Tibial artery (tissue), 4 donors: Measurements from ENCODE around the gene SCMH1.

Experiments
- DNase-seq, 2 donors: peaks; one replicate each; pipeline ENCODE4 v3.0.0-alpha.2; 2019
- H3K27ac ChIP-seq, 2 donors: fragments of 200-600 bp; sonication (generic) in 1 of 2; 1 replicate in 1 of 2; 2 replicates in 1 of 2; pipeline ENCODE4 v1.5.1; 2018 to 2019; ENCODE audit warnings: mild to moderate bottlenecking in 1 of 2
- H3K27me3 ChIP-seq, 2 donors: fragments of 200-600 bp; sonication (generic) in 1 of 2; one replicate each; pipeline versions ENCODE4 v1.5.1 to v1.6.0; 2016 to 2019
- H3K36me3 ChIP-seq, 3 donors: fragments of 200-600 bp; sonication (generic) in 2 of 3; one replicate each; pipeline ENCODE4 v1.5.1; 2016 to 2019; ENCODE audit warnings: mild to moderate bottlenecking in 2 of 3
- H3K4me1 ChIP-seq, 4 donors: fragments of 200-600 bp; sonication (generic) in 2 of 4; 1 replicate in 3 of 4; 2 replicates in 1 of 4; pipeline ENCODE4 v1.5.1; 2016 to 2019
- H3K4me3 ChIP-seq, 2 donors: fragments of 200-600 bp; sonication (generic) in 1 of 2; 1 replicate in 1 of 2; 2 replicates in 1 of 2; pipeline ENCODE4 v1.5.1; 2018 to 2019; ENCODE audit warnings: mild to moderate bottlenecking in 2 of 2
- H3K9me3 ChIP-seq, 3 donors: fragments of 200-600 bp; sonication (generic) in 1 of 3; one replicate each; pipeline ENCODE4 v1.5.1; 2016 to 2019
- CTCF ChIP-seq, 2 experiments: fragments of 200-600 bp in 1 of 2; fragments of 450-650 bp in 1 of 2; IDR thresholded peaks; one replicate each; pipeline ENCODE4 v1.5.1; 2017 to 2019; ENCODE audit warnings: antibody characterized with exemption in 2 of 2, mild to moderate bottlenecking in 1 of 2, moderate library complexity in 1 of 2
- intact Hi-C: fragments of 100-400 bp; cut with DNase I; formaldehyde crosslinking; loops from one replicate; pipeline ENCODE4 v1.15.0; 2023; ENCODE audit warnings: low total_unique reads

Gene SCMH1

GRCh38 chr1:40987439-40988276 lies 254.4 kb downstream of the SCMH1 start:
- TF ChIP-seq CTCF (IDR thresholded peaks at IDR 0.05): no peak
- H3K9me3 ChIP-seq: no peaks in the 10 kb centered on the region
- no peak overlapping the region for H3K4me3 ChIP-seq
- no peak for DNase-seq
- peaks cover 61 to 78% (median 63%) of the 10 kb centered on the region in 3 donors for H3K36me3 ChIP-seq
- peak overlapping the region; percentile 6 to 91 for H3K27ac ChIP-seq
- H3K27me3 ChIP-seq: no peaks in the 10 kb centered on the region
- intact Hi-C loops: no loop called here
- peaks cover 0 to 53% (median 32%) of the 10 kb centered on the region in 4 donors for H3K4me1 ChIP-seq

GRCh38 chr1:40986956-40987355 lies 255.2 kb downstream of the SCMH1 start:
- peaks cover 56 to 71% (median 57%) of the 10 kb centered on the region in 3 donors for H3K36me3 ChIP-seq
- intact Hi-C loops: no loop called here
- no peaks in the 10 kb centered on the region for H3K9me3 ChIP-seq
- H3K4me1 ChIP-seq: peaks cover 0 to 60% (median 36%) of the 10 kb centered on the region in 4 donors
- H3K4me3 ChIP-seq: no peak overlapping the region
- peak overlapping the region in 1 of 2 donors; percentile 91 for H3K27ac ChIP-seq
- TF ChIP-seq CTCF (IDR thresholded peaks at IDR 0.05): no peak
- H3K27me3 ChIP-seq: no peaks in the 10 kb centered on the region
- no peak for DNase-seq

GRCh38 chr1:40986328-40986783 lies 255.8 kb downstream of the SCMH1 start:
- no peak for DNase-seq
- TF ChIP-seq CTCF (IDR thresholded peaks at IDR 0.05): no peak
- peak overlapping the region; percentile 64 to 91 for H3K27ac ChIP-seq
- no peaks in the 10 kb centered on the region for H3K9me3 ChIP-seq
- H3K36me3 ChIP-seq: peaks cover 50 to 65% (median 51%) of the 10 kb centered on the region in 3 donors
- intact Hi-C loops: no loop called here
- no peaks in the 10 kb centered on the region for H3K27me3 ChIP-seq
- H3K4me3 ChIP-seq: no peak overlapping the region
- peaks cover 0 to 66% (median 40%) of the 10 kb centered on the region in 4 donors for H3K4me1 ChIP-seq

GRCh38 chr1:40985875-40986274 lies 256.2 kb downstream of the SCMH1 start:
- H3K9me3 ChIP-seq: no peaks in the 10 kb centered on the region
- DNase-seq: no peak
- H3K27me3 ChIP-seq: no peaks in the 10 kb centered on the region
- no peak for TF ChIP-seq CTCF (IDR thresholded peaks at IDR 0.05)
- H3K4me1 ChIP-seq: peaks cover 0 to 71% (median 44%) of the 10 kb centered on the region in 4 donors
- peak overlapping the region; percentile 64 to 91 for H3K27ac ChIP-seq
- intact Hi-C loops: no loop called here
- no peak overlapping the region for H3K4me3 ChIP-seq
- peaks cover 46 to 60% (median 48%) of the 10 kb centered on the region in 3 donors for H3K36me3 ChIP-seq

GRCh38 chr1:40985161-40985560 lies 256.9 kb downstream of the SCMH1 start:
- H3K4me1 ChIP-seq: peaks cover 0 to 78% (median 51%) of the 10 kb centered on the region in 4 donors
- no peak for DNase-seq
- no peaks in the 10 kb centered on the region for H3K9me3 ChIP-seq
- H3K36me3 ChIP-seq: peaks cover 39 to 55% (median 41%) of the 10 kb centered on the region in 3 donors
- no peaks in the 10 kb centered on the region for H3K27me3 ChIP-seq
- TF ChIP-seq CTCF (IDR thresholded peaks at IDR 0.05): no peak
- H3K27ac ChIP-seq: peak overlapping the region; percentile 64 to 91
- no peak overlapping the region for H3K4me3 ChIP-seq
- intact Hi-C loops: no loop called here
